HepG2 (cell line): ENCODE measurements around the gene BCL2L1. TPM values are rescaled to one million over a fixed set of nuclear protein-coding genes. Genes with fewer than 3 reads are reported as not detected.

Source experiments
- ARID3A ChIP-seq: IDR thresholded peaks from 2 replicates; pipeline ENCODE4 v1.6.1; 2012; ENCODE audit warnings: low read depth, low read length, improper control_type of control experiment
- ARNTL ChIP-seq: sonication (generic); formaldehyde crosslinking; IDR thresholded peaks from 2 replicates; pipeline ENCODE4 v1.4.0; 2020; ENCODE audit warnings: mild to moderate bottlenecking, missing genetic modification reagents
- CHD2 ChIP-seq: IDR thresholded peaks from 2 replicates; pipeline ENCODE4 v1.6.1; 2011; ENCODE audit warnings: low read depth, low read length, improper control_type of control experiment
- JUNB ChIP-seq: sonication (generic); formaldehyde crosslinking; IDR thresholded peaks from 2 replicates; pipeline ENCODE4 v1.8.0; 2022; ENCODE audit warnings: missing genetic modification reagents, mild to moderate bottlenecking, borderline replicate concordance
- NCOA2 ChIP-seq: sonication (generic); formaldehyde crosslinking; IDR thresholded peaks from 2 replicates; pipeline ENCODE4 v1.8.0; 2022; ENCODE audit warnings: inconsistent platforms
- NONO ChIP-seq, 2 experiments: fragments of 450-650 bp in 1 of 2; sonication (generic) in 1 of 2; formaldehyde crosslinking in 1 of 2; IDR thresholded peaks in 1 of 2; conservative IDR thresholded peaks in 1 of 2; 2 replicates each; pipeline versions ENCODE4 v1.6.1 to v1.8.0; 2017 to 2022; ENCODE audit warnings: mild to moderate bottlenecking in 1 of 2, missing genetic modification reagents in 1 of 2, moderate library complexity in 1 of 2
- NRL ChIP-seq: sonication (generic); formaldehyde crosslinking; IDR thresholded peaks from 2 replicates; pipeline ENCODE4 v1.5.0; 2020; ENCODE audit warnings: missing genetic modification reagents, mild to moderate bottlenecking, moderate library complexity, borderline replicate concordance
- PHB2 ChIP-seq: fragments of 450-650 bp; IDR thresholded peaks from 2 replicates; pipeline ENCODE4 v1.6.1; 2018; ENCODE audit not compliant: partially characterized antibody
- PRDM15 ChIP-seq: sonication (generic); formaldehyde crosslinking; IDR thresholded peaks from 2 replicates; pipeline ENCODE4 v1.4.0; 2020; ENCODE audit warnings: missing genetic modification reagents
- RBM22 ChIP-seq: fragments of 200-400 bp; formaldehyde crosslinking; optimal IDR thresholded peaks from 2 replicates; pipeline ENCODE3; 2017; ENCODE audit warnings: mild to moderate bottlenecking, low read length, moderate library complexity
- ZFY ChIP-seq: sonication (generic); formaldehyde crosslinking; IDR thresholded peaks from 2 replicates; pipeline ENCODE4 v1.4.0; 2020; ENCODE audit warnings: missing genetic modification reagents
- ZNF263 ChIP-seq: sonication (generic); formaldehyde crosslinking; IDR thresholded peaks from 2 replicates; pipeline ENCODE4 v1.4.0; 2020; ENCODE audit warnings: missing genetic modification reagents
- ZNF34 ChIP-seq: sonication (generic); formaldehyde crosslinking; IDR thresholded peaks from 2 replicates; pipeline ENCODE4 v1.4.0; 2020; ENCODE audit warnings: mild to moderate bottlenecking, missing genetic modification reagents, borderline replicate concordance
- ZNF672 ChIP-seq: sonication (generic); formaldehyde crosslinking; IDR thresholded peaks from 2 replicates; pipeline ENCODE4 v1.8.1; 2022; ENCODE audit warnings: missing genetic modification reagents
- ZNF782 ChIP-seq: sonication (generic); formaldehyde crosslinking; IDR thresholded peaks from 2 replicates; pipeline ENCODE4 v1.4.0; 2020; ENCODE audit warnings: missing genetic modification reagents, mild to moderate bottlenecking, borderline replicate concordance
- polyA plus RNA-seq, 8 experiments: library from polyadenylated mRNA; depleted of rRNA in 3 of 8; stranded (reverse) in 7 of 8; unstranded in 1 of 8; fragments of >200 nt; fragmentation: Illumina TruSeq in 4 of 8; extraction: Trizol in 4 of 8; gene quantifications; 2 replicates each; pipeline versions ENCODE4 v1.2.1 to v1.2.3, GENCODE V29; 2011 to 2016; ENCODE audit warnings: low read depth in 4 of 8, missing spikeins in 1 of 8, mixed read lengths in 1 of 8; ENCODE audit not compliant: insufficient read depth in 1 of 8
- total RNA-seq, 5 experiments: library from RNA; depleted of rRNA; stranded (reverse); fragments of >200 nt; fragmentation: Illumina TruSeq; extraction: Trizol; gene quantifications; 2 replicates each; pipeline ENCODE4 v1.2.3, GENCODE V29; 2016; ENCODE audit warnings: low read depth in 1 of 5
- TF ChIP-seq, protein P1 (sequence below): sonication (generic); formaldehyde crosslinking; IDR thresholded peaks from 2 replicates; pipeline ENCODE4 v1.4.0; 2020; ENCODE audit warnings: mild to moderate bottlenecking, missing genetic modification reagents, borderline replicate concordance
- TF ChIP-seq, protein P2 (sequence below): conservative IDR thresholded peaks from 2 replicates; pipeline ENCODE4 v1.6.1; 2018; ENCODE audit warnings: missing genetic modification reagents
- TF ChIP-seq, protein P3 (sequence below): sonication (generic); formaldehyde crosslinking; IDR thresholded peaks from 2 replicates; pipeline ENCODE4 v1.4.0; 2020; ENCODE audit warnings: missing genetic modification reagents, borderline replicate concordance

BCL2L1 gene
- total and polyA plus RNA-seq, 2 of the 13 experiments (the other 11 are each of a cell fraction or from before 2014, with no cell fraction given) = 164 to 258 TPM

GRCh38 chr20:31666258-31667042, 56.2 kb downstream of the BCL2L1 start (continued):
- TF ChIP-seq, protein P1, sequence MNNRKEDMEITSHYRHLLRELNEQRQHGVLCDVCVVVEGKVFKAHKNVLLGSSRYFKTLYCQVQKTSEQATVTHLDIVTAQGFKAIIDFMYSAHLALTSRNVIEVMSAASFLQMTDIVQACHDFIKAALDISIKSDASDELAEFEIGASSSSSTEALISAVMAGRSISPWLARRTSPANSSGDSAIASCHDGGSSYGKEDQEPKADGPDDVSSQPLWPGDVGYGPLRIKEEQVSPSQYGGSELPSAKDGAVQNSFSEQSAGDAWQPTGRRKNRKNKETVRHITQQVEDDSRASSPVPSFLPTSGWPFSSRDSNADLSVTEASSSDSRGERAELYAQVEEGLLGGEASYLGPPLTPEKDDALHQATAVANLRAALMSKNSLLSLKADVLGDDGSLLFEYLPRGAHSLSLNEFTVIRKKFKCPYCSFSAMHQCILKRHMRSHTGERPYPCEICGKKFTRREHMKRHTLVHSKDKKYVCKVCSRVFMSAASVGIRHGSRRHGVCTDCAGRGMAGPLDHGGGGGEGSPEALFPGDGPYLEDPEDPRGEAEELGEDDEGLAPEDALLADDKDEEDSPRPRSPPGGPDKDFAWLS (CRISPR knock-in tag) = no peak
- no peak for TF ChIP-seq ZNF672 (CRISPR knock-in tag)
- TF ChIP-seq CHD2 = 0 out of 2 replicates have a peak, but pooled peaks have one; percentile 10
- no peak for TF ChIP-seq PRDM15 (CRISPR knock-in tag)
- TF ChIP-seq RBM22 = peak; percentile 44
- TF ChIP-seq, protein P2, sequence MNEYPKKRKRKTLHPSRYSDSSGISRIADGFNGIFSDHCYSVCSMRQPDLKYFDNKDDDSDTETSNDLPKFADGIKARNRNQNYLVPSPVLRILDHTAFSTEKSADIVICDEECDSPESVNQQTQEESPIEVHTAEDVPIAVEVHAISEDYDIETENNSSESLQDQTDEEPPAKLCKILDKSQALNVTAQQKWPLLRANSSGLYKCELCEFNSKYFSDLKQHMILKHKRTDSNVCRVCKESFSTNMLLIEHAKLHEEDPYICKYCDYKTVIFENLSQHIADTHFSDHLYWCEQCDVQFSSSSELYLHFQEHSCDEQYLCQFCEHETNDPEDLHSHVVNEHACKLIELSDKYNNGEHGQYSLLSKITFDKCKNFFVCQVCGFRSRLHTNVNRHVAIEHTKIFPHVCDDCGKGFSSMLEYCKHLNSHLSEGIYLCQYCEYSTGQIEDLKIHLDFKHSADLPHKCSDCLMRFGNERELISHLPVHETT (CRISPR knock-in tag) = no peak
- 0 out of 2 replicates have a peak, but pooled peaks have one; percentile 9 for TF ChIP-seq NCOA2 (CRISPR knock-in tag)
- peak; percentile 8; the same call in 1 of the 2 replicates for TF ChIP-seq NRL (CRISPR knock-in tag)
- TF ChIP-seq NONO (IDR thresholded peaks at IDR 0.05) = no peak
- TF ChIP-seq NONO (CRISPR knock-in tag; conservative IDR thresholded peaks at IDR 0.05) = no peak
- no peak for TF ChIP-seq ARNTL (CRISPR knock-in tag)
- TF ChIP-seq JUNB (CRISPR knock-in tag) = no peak
- TF ChIP-seq, protein P3, sequence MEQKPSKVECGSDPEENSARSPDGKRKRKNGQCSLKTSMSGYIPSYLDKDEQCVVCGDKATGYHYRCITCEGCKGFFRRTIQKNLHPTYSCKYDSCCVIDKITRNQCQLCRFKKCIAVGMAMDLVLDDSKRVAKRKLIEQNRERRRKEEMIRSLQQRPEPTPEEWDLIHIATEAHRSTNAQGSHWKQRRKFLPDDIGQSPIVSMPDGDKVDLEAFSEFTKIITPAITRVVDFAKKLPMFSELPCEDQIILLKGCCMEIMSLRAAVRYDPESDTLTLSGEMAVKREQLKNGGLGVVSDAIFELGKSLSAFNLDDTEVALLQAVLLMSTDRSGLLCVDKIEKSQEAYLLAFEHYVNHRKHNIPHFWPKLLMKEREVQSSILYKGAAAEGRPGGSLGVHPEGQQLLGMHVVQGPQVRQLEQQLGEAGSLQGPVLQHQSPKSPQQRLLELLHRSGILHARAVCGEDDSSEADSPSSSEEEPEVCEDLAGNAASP (CRISPR knock-in tag) = peak; percentile 85; the same call in 1 of the 2 replicates
- TF ChIP-seq ARID3A = no peak
- no peak for TF ChIP-seq PHB2
- TF ChIP-seq ZNF34 = 0 out of 2 replicates have a peak, but pooled peaks have one; percentile 61
- TF ChIP-seq ZNF782 (CRISPR knock-in tag) = 0 out of 2 replicates have a peak, but pooled peaks have one; percentile 25
- TF ChIP-seq ZNF263 = peak; percentile 57; the same call in 1 of the 2 replicates
- TF ChIP-seq ZFY (CRISPR knock-in tag) = peak; percentile 46
